HT1080 (cell line): ENCODE measurements around the gene AFMID. TPM values are rescaled to one million over a fixed set of nuclear protein-coding genes. Genes with fewer than 3 reads are reported as not detected.

Experiments used
- DNase-seq: peaks from one replicate; pipeline ENCODE4 v3.0.0-alpha.2; 2015; ENCODE audit warnings: low read depth
- small RNA-seq: library from RNA; depleted of rRNA; stranded (forward); fragments of <200 nt; gene quantifications from one replicate; pipeline ENCODE3, GENCODE V24; 2014
- total RNA-seq: library from RNA; depleted of rRNA; stranded (reverse); fragments of >200 nt; shearing (Covaris generic); gene quantifications from 2 replicates; pipeline ENCODE4 v1.2.3, GENCODE V29; 2014; rRNA removed

AFMID gene
- total RNA-seq, 1 experiment from 2014 or later: 37.2 TPM

- peak; percentile 73 for DNase-seq
Measured at GRCh38 chr17:78253946-78254672, 66.9 kb downstream of the AFMID start.

GRCh38 chr17:78255029-78255656, 68.0 kb downstream of the AFMID start:
- no peak for DNase-seq

GRCh38 chr17:78255953-78256706, 69.0 kb downstream of the AFMID start:
- DNase-seq: no peak

- no peak for DNase-seq
Measured at GRCh38 chr17:78256707-78257591, 69.8 kb downstream of the AFMID start.

Small RNAs within 50 kb of the gene (small RNA-seq; reads per million reads assigned to genes)
- not detected for gene AC087645.1

Other genes starting within 250 kb of the AFMID start
- gene TNRC6C, start 228.7 kb upstream of the AFMID start, total RNA-seq: 2.7 and 4.1 TPM in 2 replicates
- 4.0 and 6.1 TPM in 2 replicates for gene TMC6, start 58.6 kb upstream of the AFMID start, total RNA-seq
- gene TMC8, start 56.6 kb upstream of the AFMID start, total RNA-seq: 0.95 and 1.5 TPM in 2 replicates
- not detected in 2 replicates for gene C17orf99, start 41.0 kb upstream of the AFMID start, total RNA-seq
- gene SYNGR2, start 18.8 kb upstream of the AFMID start, total RNA-seq: 49.5 and 62.1 TPM in 2 replicates
- 137 and 153 TPM in 2 replicates for gene TK1, start 310 bp upstream of the AFMID start, total RNA-seq
- gene BIRC5, start 26.9 kb downstream of the AFMID start, total RNA-seq: 166 and 195 TPM in 2 replicates
- gene TMEM235, start 44.3 kb downstream of the AFMID start, total RNA-seq: not detected in 2 replicates
- gene SOCS3, start 172.7 kb downstream of the AFMID start, total RNA-seq: 22.9 and 27.4 TPM in 2 replicates
- 27.6 and 38.0 TPM in 2 replicates for gene PGS1, start 191.3 kb downstream of the AFMID start, total RNA-seq